RWPE1 (cell line): ENCODE data around the gene SRPRA.

Source experiments
- CTCF ChIA-PET: fragments of 350-600 bp; sonication (Branson Sonifier 250); formaldehyde crosslinking; extraction: SDS; loops from one replicate; lab custom pipeline; 2021; lab: Yijun Ruan, JAX
- POLR2A ChIA-PET: fragments of 400-600 bp; formaldehyde crosslinking; extraction: SDS; loops from one replicate; lab custom pipeline; 2020; ENCODE audit warnings: antibody characterized with exemption; ENCODE audit not compliant: low non-redundant PET; lab: Yijun Ruan, JAX
- DNase-seq: peaks from one replicate; pipeline ENCODE4 v3.0.0; 2012; ENCODE audit warnings: low spot score
- H3K27ac ChIP-seq: fragments of 450-650 bp; 2 replicates; pipeline ENCODE4 v1.5.1; 2017
- CTCF ChIP-seq: fragments of 450-650 bp; conservative IDR thresholded peaks from 2 replicates; pipeline ENCODE4 v1.5.1; 2017; ENCODE audit warnings: low read depth, mild to moderate bottlenecking

SRPRA gene

GRCh38 chr11:126229858-126230540 lies 38.7 kb downstream of the SRPRA start:
- ChIA-PET POLR2A (no interaction called here), CTCF (interaction anchor here (0.6 kb wide), 1 partner anchor 382 kb away, joined by 5 read pairs; no protein-coding TSS in a partner anchor)
- TF ChIP-seq CTCF, result no peak
- H3K27ac ChIP-seq, result no peak overlapping the region
- no peak for DNase-seq

GRCh38 chr11:126226334-126227084 lies 42.2 kb downstream of the SRPRA start:
- no peak for TF ChIP-seq CTCF
- no peak overlapping the region for H3K27ac ChIP-seq
- POLR2A ChIA-PET, result no interaction called here
- CTCF ChIA-PET, result interaction anchor here (0.6 to 0.8 kb wide), 3 partner anchors 86 to 1348 kb away, joined by 3 to 6 read pairs (median 4); no protein-coding TSS in a partner anchor
- no peak for DNase-seq

- H3K27ac ChIP-seq, result no peak overlapping the region
- no peak for DNase-seq
- no peak for TF ChIP-seq CTCF
- ChIA-PET CTCF (no interaction called here), POLR2A (no interaction called here)
These were observed 43.4 kb downstream of the SRPRA start for GRCh38 chr11:126225295-126225665.

GRCh38 chr11:126224647-126225294 lies 43.9 kb downstream of the SRPRA start:
- ChIA-PET CTCF (no interaction called here), POLR2A (no interaction called here)
- no peak for DNase-seq
- TF ChIP-seq CTCF, result no peak
- H3K27ac ChIP-seq, result no peak overlapping the region

- POLR2A ChIA-PET, result no interaction called here
- no peak overlapping the region for H3K27ac ChIP-seq
- DNase-seq, result no peak
- TF ChIP-seq CTCF, result no peak
- CTCF ChIA-PET, result interaction anchor here (0.6 to 0.7 kb wide), 3 partner anchors 90 to 874 kb away, joined by 4 to 6 read pairs (median 5); no protein-coding TSS in a partner anchor
These were observed 49.1 kb downstream of the SRPRA start for GRCh38 chr11:126219547-126219946.

GRCh38 chr11:126217491-126217890 lies 51.2 kb downstream of the SRPRA start:
- TF ChIP-seq CTCF, result no peak
- no peak for DNase-seq
- CTCF ChIA-PET, result no interaction called here
- no peak overlapping the region for H3K27ac ChIP-seq
- POLR2A ChIA-PET, result no interaction called here
